Inferior parietal cortex (tissue), 1 donor: ENCODE data around the gene NAT8.
"Not testable (repeated sequence)": the region's sequence is repeated elsewhere in the genome, so short reads cannot be mapped to it uniquely, and the experiment has no call there.

ENCODE experiments used
- DNase-seq: peaks from one replicate; pipeline ENCODE4 v3.0.0-alpha.2; 2016; ENCODE audit errors: extremely low spot score

NAT8 gene

GRCh38 chr2:73638429-73638828 lies 3.8 kb downstream of the NAT8 start:
- no peak for DNase-seq

- not testable (repeated sequence) for DNase-seq
Observed at GRCh38 chr2:73636977-73637376, 5.2 kb downstream of the NAT8 start.

- not testable (repeated sequence) for DNase-seq
Observed at GRCh38 chr2:73630662-73631266, 11.5 kb downstream of the NAT8 start.

- DNase-seq: not testable (repeated sequence)
Observed at GRCh38 chr2:73628493-73628892, 13.7 kb downstream of the NAT8 start.

- not testable (repeated sequence) for DNase-seq
Observed at GRCh38 chr2:73626237-73626636, 16.0 kb downstream of the NAT8 start.

GRCh38 chr2:73624625-73625024 lies 17.6 kb downstream of the NAT8 start:
- not testable (repeated sequence) for DNase-seq

- not testable (repeated sequence) for DNase-seq
Observed at GRCh38 chr2:73624036-73624435, 18.2 kb downstream of the NAT8 start.

- DNase-seq: not testable (repeated sequence)
Observed at GRCh38 chr2:73619925-73620324, 22.3 kb downstream of the NAT8 start.

- no peak for DNase-seq
Observed at GRCh38 chr2:73614997-73615396, 27.2 kb downstream of the NAT8 start.

GRCh38 chr2:73614105-73614504 lies 28.1 kb downstream of the NAT8 start:
- no peak for DNase-seq

GRCh38 chr2:73611867-73612266 lies 30.4 kb downstream of the NAT8 start:
- DNase-seq: no peak

- no peak for DNase-seq
Observed at GRCh38 chr2:73611193-73611592, 31.0 kb downstream of the NAT8 start.

GRCh38 chr2:73610111-73610510 lies 32.1 kb downstream of the NAT8 start:
- DNase-seq: no peak

GRCh38 chr2:73604589-73604988 lies 37.6 kb downstream of the NAT8 start:
- DNase-seq: not testable (repeated sequence)

- not testable (repeated sequence) for DNase-seq
Observed at GRCh38 chr2:73603099-73603588, 39.1 kb downstream of the NAT8 start.

- no peak for DNase-seq
Observed at GRCh38 chr2:73601780-73602179, 40.4 kb downstream of the NAT8 start.

- no peak for DNase-seq
Observed at GRCh38 chr2:73594251-73594650, 48.0 kb downstream of the NAT8 start.

GRCh38 chr2:73593680-73594079 lies 48.5 kb downstream of the NAT8 start:
- DNase-seq: no peak
